Measurements from ENCODE around the gene CELF3.

CELF3 gene

GRCh38 chr1:151729157-151729965 is 12.8 kb upstream of the CELF3 start:
- DNase-seq (ENCODE audit: low spot score), result no peak
- TF ChIP-seq, protein P1, sequence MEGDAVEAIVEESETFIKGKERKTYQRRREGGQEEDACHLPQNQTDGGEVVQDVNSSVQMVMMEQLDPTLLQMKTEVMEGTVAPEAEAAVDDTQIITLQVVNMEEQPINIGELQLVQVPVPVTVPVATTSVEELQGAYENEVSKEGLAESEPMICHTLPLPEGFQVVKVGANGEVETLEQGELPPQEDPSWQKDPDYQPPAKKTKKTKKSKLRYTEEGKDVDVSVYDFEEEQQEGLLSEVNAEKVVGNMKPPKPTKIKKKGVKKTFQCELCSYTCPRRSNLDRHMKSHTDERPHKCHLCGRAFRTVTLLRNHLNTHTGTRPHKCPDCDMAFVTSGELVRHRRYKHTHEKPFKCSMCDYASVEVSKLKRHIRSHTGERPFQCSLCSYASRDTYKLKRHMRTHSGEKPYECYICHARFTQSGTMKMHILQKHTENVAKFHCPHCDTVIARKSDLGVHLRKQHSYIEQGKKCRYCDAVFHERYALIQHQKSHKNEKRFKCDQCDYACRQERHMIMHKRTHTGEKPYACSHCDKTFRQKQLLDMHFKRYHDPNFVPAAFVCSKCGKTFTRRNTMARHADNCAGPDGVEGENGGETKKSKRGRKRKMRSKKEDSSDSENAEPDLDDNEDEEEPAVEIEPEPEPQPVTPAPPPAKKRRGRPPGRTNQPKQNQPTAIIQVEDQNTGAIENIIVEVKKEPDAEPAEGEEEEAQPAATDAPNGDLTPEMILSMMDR (IDR thresholded peaks at IDR 0.05), result no peak
- no peak overlapping the region for H3K4me3 ChIP-seq
- H3K27ac ChIP-seq, result no peak overlapping the region

- Histone ChIP-seq H3K4me3 (peak overlapping the region; percentile 63), H3K27ac (peak overlapping the region; percentile 40 to 74)
- no peak for DNase-seq (ENCODE audit: low spot score)
- TF ChIP-seq, protein P1 (IDR thresholded peaks at IDR 0.05), result no peak
These were observed 11.8 kb upstream of the CELF3 start for GRCh38 chr1:151728151-151729054.

DNA sequence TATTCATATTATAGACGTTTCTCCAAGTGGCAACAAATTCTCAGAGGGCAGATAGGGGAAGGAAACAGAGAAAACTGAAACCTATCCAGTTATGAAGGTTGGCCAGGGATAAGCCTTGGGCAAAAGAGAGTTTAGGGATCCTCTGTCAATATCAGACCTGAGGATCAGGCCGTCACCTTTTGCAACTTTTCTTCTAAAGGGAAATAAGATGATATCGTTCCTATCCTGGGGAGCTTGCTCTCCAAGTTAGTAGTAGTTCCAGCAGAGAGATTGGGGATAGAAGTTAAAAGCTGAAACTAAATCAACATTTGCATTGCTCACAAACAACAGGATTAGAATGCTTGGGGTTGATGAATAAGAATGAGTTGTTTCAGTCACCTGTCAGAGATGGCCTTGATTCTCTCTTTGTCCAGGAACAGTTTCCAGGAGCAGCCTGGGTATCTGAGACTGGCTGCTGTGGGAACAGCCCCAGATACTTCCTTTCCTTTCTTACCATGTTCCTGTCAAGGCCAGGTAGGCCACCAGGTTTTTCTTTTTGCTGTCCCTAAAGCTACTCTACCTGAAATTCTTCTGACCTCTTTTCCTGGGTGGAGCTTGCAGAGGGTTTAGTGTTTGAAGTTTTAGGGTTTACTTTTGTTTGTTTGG is 7.2 kb upstream of the CELF3 start:
- Histone ChIP-seq H3K27ac (no peak overlapping the region), H3K4me3 (no peak overlapping the region)
- TF ChIP-seq, protein P1 (IDR thresholded peaks at IDR 0.05), result no peak
- no peak for DNase-seq (ENCODE audit: low spot score)

DNA sequence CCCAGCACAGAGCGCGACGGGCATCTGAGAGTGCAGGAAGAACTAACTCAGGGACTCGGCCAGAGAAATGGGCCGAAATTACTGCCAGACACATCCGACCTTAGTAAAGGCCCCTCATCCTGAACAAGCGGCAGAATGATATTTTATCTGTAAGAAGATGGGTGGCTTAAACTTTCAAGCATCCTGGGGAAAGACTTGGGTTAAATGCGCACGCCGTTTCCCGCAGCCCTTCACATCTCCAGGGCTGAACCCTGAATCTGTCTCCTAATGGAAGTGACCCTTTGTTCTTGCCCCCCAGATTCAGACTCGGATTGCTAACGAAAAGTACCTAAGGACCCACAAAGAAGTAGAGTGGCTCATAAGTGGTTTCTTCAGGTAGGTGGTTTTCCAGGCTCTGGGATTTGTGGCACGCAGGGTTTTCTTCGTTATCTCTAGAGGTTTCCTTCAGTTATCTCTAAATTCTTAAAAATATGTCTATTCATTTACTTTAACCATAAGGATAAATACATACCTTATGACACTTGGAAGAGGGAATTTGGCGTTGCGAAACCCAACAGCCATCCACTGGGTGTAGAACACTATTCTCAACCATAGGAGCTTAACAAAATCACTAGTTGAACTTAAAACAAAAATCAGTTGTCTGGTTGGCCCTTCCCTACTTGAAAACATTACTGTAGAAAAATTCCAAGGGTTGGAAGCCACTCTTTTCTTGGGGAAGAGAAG is 5.3 kb upstream of the CELF3 start:
- H3K27ac ChIP-seq, result peak overlapping the region in 1 of 2 donors; percentile 81
- no peak for DNase-seq (ENCODE audit: low spot score)
- TF ChIP-seq, protein P1 (IDR thresholded peaks at IDR 0.05), result no peak
- H3K4me3 ChIP-seq, result peak overlapping the region; percentile 72

DNA sequence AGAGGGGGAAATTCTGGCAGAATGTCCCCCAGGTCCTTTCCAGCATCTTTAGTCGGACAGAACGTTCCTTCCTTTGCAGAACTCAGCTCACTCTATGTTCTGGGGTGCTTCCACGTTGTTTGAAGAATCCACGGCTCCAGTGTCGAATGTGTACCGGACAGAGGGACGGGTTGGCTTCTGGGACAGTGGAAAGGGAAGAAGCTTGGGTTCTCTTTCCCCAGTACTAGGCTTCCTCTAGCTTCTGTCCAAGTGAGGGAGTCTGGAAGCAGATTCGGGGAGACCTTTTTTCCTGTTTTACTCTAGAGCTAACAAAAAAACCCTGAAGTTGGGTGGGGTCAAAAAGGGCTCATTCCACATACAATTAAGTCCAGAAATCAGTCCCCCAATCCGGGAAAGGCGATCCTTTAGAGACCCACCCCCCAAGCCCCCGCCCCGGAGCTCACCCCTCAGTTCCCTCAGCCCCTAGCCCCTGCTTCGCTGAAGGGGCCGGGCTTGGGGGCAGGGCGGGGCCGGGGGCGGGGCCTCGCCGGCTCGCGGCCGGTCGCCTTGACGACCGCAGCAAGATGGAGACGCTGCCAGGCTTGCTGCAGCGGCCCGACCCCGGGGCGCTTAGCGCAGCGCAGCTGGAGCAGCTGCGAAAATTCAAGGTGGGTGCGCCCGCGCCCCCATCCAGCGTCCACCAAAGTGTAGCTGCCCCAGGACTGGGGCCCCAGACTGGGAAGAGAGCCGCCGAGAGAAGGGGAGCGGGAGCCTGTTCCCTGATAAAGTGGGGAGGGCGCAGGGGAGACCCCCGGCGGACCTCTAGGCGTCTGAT is 4.6 kb upstream of the CELF3 start, which contains the start of gene RIIAD1:
TSS of gene RIIAD1 (plus strand) at position 549 of the 814 bp plus-strand sequence. CDS start at position 564, 15 bp downstream.
- DNase-seq (ENCODE audit: low spot score), result no peak
- Histone ChIP-seq H3K27ac (peak within 1 kb of the TSS; percentile 58 to 81), H3K4me3 (peak within 1 kb of the TSS; percentile 72)
- TF ChIP-seq, protein P1 (IDR thresholded peaks at IDR 0.05), result no peak

Data from coronary artery (tissue), 2 donors.